Measurements from ENCODE around the gene TMEM121.

The TMEM121 gene

DNA sequence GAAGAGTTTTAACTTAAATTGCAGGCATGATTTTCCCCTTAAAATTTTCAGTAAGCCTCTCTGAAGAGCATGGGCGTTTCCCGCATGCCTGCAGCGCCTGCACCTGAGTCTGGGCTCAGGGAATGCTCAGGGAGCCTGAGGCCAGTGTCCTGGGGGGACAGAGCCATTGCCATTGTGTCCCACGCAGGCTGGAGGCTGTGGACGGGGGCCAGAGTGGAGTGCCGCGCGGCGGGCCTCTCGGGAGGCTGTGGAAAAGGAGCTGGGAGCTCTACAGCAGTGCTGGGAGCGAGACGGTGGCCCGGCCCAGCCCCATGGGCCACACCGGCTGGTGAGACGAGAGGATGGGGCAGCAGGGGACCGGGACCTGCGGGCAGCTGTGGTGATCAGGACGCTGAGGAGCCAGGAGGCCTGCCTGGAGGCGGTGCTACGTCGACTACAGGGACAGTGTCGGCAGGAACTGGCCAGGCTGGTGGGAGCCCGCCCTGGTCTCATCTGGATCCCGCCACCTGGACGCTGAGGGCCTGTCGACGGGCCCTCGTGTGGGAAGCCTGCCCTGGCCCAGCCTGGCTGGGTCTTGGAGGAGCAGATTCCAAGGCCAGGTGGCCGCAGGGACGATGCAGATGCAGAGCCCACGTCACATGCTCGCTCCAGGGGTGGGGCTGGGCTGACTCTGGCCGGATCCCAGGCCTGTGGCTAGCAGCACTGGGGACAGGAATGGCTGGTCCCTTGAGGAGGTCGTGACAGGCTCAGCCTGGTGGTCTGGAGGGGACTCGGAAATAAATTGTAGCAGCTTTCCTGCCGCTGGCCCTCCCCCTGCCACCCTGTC lies 27.7 kb upstream of the TMEM121 start:
- DNase-seq = no peak

DNA sequence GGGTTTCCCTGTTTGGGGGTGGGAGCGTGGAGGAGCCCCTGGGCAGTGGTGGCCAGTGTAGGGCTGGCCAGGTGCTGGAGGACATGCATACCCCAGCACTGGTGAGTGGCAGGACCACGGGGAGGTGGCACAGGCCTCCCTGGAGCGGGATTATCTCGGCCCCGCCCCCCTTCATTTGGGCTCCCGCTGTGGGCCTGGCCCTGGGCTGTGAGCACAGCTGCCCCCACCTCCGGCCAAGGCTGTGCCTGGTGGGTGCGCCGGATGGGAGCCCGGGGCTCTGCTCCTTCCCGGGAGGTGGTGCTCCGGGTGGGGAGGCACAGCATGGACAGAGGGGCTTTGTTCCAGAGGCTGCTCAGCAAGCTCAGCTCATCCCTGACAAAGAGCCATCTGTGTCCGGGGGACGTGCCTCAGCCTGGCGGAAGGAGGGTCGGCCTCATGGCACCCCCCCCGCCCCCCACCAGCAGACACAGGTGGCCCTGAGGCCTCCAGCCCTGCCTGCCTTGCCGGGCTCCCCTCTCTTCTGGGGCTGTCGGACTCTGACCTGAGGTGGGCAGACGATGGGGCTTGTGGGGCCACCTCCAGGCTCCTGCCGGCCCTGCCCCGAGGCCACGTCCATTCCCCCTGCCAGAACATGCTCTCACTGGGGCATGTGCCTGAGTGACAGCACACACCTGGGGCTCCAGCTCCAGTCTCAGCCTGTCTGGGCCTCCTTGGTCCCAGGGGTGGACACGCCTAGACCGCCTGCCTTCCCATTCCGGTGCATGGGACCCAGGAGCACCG lies 26.9 kb upstream of the TMEM121 start:
- DNase-seq = no peak

DNA sequence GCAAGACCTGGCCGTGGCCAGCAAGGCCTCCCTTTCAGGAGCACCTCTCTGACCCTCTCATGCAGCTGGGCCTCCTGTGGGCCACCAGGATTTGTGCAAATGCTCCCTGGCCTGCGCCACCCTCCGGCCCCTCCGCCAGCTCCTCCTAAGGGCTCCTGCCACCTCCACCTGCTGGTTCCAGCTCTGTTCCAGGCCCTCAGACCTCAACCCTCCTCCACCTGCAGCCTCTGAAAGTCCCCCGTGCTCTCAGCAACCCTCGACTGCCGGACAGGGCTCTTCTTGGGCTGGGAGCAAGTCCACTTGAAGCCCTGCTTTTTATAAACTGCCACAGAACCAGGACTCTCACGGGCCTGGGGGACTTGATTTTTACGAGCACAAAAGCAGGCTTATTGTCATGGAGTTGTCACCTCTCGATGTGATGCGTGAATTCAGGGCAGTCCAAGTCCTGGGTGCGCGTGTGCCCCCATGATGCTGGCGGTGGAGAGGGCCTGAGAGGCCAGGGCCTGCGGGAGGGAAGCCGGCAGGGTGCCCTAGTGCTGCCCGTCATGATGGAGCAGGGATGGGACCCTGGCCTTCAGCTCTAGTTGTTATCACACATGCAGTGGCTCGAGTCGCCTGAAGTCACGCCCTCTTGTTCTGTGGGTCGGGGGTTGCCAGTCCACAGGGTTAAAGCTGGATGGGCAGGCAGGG lies 26.2 kb upstream of the TMEM121 start:
- no peak for DNase-seq

DNA sequence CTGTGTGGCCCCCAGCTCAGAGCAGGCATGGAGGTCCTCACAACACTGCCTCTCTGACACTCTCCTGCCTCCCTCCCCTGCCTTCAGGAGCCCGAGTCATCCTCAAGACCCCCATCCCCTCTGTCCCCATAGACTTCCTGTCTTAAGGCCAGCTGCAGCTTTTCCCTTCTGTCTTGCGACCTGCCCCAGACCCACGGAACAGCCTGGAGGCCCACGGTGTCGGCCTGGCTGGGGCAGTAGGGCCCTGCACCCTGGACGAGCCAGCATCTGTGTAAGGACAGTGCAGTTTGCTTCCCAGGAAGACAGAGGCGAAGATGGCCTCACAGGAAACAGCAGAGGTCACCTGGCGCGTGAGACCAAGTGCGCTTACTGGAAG lies 25.7 kb upstream of the TMEM121 start:
- no peak for DNase-seq

DNA sequence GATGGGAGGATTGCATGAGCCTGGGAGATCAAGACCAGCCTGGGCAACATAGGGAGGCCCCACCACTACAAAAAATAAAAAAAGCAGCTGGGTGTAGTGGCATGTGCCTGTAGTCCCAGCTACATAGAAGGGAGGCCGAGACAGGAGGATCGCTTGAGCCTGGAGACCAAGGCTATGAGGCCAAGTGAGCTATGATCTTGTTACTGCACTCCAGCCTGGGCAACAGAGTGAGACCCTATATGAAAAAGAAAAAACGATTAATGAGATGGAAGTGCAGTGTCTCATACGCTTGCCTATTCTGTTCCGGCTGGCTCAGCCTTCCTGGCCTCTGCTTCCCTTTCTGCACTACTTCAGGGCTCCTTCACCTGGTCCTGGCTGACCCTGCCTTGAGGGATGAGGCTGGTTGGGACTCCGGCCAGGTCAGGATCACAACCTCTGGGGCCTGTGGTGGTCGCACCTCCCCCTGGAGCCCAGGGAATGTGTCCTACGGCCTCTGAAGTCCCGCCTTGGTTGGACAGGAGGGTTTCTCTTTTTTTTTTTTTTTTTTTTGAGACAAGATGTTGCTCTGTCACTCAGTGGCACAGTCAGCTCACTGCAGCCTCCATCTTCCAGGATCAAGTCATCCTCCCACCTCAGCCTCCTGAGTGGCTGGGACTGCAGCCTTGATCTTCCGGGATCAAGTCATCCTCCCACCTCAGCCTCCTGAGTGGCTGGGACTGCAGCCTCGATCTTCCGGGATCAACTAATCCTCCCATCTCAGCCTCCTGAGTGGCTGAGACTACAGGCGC lies 24.7 kb upstream of the TMEM121 start:
- DNase-seq = no peak

DNA sequence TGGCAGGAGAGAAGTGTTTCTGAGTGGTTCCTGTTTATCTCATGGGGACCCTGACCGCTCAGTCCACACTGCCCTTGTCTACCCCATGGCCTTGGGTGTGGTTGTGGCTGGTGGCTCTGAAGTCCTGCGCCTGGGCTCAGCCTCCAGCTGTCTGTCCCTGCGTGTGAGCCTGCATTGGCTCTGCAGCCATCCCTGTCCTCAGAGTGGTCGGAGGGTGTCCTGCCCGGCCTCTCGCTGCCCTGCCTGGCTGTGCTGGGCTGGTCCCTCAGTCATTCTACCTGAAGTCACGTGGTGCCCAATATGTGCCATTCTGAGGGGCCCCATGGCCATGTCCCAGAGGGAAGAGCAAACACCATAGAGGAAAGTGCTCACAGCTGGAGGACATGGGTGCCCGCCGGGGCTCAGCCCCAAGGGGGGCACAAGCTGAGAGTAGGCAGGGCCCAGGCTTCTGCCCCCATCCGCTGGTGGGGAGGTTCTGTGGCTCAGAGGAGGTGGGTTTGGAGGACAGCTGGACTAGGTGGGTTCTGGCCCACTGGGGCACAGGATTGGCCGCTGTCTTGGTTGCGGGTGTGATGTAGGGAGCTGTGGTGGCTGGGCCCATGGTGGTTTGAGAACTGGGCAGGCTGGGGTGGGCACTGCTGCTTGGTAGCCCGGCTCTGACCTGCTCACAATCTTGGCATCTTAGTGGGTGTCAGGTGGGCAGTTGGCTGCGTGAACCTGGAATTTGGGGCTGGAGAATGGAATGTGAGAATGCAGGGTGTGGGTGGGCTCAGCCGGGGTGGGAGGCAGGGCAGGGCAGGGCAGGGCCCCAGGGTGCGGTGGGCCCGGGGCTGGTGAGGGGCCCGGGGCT lies 23.7 kb upstream of the TMEM121 start:
- no peak for DNase-seq

DNA sequence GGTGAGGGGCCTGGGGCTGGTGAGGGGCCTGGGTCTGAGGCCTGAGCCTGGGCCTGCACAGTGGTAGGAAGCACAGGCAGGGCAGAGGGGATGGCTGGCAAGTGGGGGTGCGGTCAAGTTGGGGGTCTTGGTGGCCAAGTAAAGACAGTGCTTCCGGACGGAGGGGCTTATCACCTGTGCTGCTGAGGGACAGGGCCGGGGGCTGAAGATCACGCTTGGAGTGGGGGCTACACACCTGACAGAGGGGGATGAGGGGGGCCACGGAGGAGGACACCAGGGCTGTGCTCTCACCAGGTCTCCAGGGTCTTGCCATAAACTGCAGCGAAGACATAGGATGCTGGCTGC lies 23.1 kb upstream of the TMEM121 start:
- DNase-seq = no peak

DNA sequence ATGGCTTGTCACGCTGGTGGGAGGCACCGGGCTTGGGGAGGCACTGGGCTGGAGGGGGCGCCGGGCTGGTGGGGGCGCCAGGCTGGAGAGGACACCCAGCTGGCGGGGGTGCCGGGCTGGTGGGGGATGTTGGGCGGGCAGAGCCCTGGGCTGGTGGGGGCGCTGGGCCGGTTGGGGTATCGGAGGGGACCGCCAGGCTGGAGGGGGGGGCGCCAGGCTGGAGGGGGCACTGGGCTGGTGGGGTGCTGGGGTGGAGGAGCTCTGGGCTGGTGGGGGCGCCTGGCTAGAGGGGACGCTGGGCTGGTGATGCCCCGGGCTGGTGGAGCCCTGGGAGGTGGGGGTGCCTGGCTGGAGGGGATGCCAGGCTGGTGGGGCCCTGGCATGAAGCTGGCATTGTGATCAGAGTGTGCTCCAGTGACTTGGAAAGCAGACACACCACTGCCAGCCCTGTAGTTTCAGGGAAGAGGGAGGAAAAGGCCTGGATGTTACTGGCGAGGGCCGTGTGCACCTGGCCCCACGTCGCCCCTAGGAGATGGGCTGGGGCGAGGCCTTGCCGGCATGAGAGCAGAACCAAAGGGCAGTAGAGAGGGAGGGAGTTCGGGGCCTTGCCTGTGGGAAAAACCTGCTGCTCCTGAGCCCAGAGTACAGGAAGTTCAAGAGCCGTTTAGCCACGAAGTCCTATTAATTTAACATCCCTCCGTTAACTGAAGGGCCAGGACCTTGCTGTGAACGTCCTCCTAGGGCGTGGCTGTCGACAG lies 22.3 kb upstream of the TMEM121 start:
- DNase-seq = no peak

DNA sequence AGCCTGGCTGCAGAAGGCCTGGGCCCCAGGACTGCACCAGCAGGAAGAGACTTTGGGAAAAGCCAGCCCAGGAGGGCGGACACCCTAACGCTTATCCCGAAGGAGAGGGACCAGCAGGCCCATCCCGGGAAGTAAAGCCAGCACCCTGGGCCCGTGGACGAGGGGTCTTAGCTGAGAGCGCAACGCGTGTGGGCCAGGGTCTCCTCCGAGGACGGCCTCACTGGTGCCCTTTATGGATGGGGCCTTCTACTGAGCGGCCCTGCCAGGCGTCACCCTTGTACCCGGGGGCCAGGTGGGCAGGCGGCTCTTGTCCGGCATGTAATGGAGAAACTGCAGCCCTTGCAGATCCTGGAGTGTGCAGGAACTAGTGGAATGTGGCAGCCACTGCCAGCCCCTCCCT lies 21.3 kb upstream of the TMEM121 start:
- DNase-seq = no peak

DNA sequence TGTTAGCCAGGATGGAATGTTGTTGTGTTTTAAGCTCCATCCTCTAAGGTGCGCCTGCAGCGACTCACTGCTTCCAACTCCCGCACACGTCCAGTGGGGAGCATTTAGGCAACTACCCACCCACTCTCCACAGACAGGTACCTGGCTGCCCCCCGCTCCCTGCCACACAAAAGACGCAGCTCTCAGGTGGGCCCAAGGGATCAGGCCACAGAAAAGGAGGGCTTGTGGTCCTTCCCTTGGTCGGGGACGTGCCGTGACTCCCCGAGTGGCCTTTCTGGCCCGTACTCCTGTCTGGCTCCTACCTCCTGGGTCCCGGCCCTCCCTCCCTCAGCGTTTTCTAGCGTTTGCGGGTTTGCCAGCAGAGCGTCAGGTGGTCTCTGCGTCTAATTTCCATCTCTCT lies 19.1 kb upstream of the TMEM121 start:
- DNase-seq = no peak

DNA sequence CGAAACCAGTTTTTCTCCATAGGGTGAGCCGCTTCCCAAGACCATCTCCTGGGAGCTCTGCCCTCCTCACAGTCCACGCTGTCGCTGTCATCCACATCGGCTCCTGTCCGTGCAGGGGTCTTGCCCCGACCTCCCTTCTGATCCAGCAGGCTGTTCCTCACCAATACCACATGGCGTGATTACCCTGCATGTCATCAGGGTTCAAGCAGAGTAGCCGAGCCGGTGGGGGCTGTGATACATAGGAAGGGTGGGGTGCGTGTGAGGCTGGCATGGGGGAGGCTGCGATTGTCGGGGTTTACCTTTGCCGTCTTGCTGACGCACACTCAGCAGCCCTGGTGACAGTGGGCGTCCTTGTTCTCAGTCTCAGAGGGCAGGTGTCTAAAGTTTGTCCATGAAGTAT lies 18.3 kb upstream of the TMEM121 start:
- no peak for DNase-seq

DNA sequence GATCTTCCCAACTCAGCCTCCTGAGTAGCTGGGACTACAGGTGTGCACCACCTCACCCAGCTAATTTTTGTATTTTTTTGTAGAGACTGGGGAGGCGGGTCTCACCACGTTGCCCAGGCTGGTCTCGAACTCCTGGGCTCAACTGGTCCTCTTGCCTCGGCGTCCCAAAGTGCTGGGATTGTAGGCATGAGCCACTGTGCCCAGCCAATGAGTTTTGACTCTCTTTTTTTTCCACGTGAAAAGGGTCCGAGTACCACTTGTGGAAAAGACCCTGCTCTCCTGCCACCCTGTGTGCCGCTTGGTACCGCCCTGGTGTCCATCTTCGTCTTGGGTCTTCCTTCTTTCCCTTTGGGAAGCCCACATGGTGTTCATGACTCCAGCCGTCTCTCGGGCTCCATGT lies 17.8 kb upstream of the TMEM121 start:
- no peak for DNase-seq

DNA sequence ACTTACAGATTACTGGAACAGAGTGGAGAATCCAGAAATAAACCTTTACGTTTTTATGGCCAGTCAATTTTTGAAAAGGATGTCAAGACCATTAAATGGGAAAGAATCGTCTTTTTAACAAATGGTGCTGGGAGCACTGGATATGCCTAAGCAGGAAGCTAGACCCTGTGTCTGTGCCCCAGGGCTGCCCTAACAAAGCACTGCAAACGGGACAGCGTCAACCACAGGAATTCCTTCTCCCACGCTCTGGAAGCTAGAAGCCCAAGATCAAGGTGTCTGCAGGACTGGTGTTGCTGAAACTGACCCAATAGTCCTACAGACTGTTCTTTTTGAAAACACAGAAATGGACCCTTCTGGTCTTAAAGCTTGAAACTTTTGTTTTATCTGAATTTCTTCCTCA lies 9.3 kb upstream of the TMEM121 start:
- DNase-seq = no peak

DNA sequence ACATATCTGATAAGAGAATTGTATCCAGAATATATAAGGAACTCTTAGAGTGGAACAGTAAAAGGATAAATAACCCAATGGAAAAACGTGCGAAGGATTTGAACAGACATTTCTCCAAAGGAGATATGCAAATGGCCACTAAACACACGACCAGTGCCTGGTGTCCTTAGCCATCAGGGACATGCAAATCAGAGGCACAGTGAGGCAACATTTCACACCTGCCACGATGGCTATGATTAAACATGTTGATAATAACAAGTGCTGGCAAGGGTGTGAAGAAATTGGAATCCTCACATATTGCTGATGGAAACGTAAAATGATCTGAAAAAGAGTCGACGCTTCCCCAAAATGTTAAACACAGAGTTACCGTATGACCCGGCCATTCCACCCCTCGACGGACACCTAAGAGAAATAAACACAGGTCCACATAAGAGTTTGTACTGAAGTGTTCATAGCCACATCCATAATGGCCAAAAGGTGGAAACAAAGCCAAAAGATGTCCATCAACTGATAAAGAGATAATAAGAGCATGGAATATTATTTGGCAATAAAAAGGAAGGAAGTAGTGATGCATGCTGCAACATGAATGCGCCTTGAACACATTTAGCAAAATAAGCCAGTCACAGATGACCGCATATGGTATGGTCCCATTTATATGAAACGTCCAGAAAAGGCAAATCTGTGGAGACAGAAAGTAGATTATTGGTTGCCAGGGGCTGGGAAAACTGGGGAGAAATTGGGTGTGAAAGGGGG lies 6.3 kb upstream of the TMEM121 start:
- DNase-seq = no peak

DNA sequence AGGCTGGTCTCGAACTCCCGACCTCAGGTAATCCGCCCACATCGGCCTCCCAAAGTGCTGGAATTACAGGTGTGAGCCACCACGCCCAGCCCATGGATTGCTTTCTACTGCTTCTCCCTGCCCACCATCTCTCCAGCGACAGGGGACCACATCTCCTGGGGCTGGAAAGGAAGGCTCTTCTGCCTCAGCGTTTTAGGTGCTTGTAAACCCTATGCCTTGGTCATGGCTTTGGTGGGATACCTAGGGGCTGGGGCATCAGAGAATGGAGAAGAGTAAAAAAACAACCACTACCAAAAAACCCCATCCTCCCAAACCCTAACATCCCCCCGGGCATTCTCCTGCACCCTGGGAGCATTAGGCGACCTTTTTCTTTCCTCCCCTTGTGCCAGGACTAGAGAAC lies 1.1 kb upstream of the TMEM121 start:
- no peak for DNase-seq

DNA sequence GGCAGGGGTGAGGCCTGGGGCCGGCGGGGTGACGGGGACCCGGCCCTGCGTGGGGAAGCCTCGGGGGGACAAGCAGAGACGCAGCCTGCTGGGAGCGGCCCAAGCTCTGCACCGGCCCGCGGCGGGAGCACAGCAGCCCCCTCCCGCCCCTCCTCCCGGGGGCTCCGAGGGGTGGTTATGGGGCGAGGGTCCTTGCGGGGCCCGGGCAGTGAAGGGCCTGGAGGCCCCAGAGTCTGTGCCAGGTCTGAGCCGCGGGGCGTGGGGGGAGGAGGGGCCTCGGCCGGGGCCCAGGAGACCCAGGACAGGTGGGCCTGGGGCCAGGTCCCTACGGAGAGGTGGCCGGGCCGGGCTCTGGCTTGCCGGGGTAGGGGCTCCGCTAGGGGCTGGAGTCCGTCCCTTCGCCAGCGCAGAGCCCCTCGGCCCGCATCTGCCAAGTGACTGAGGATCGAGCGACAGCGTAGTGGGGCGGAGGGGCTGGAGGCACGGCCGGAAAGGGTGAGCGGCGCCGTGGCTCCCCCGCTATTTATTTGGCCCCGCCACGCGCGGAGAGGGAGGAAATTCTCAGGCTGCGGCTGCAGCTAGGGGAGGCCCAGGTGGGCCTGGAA lies 495 bp downstream of the TMEM121 start:
- DNase-seq = no peak

DNA sequence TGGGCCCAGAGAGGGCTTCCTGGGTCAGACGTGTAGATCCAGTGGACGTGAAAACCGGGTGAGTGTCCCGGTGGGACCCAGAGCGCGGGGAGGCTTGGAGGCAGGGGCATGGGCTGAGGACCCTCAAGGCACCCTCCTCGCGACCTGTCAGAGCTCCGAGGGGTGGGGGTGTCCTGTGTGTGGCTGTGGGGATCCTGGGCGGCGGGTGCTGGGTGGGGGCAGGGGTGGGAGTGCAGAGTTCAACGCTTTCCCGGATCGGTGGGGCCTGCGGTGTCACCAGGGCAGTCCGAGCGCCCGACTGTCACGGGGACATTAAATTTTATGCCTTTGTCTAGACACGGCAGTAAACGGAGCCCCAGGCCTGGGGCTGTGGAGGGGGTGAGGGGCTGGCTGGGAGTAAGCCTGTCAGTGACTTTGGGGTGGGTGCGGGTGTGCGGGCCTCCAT lies 1.0 kb downstream of the TMEM121 start:
- DNase-seq = no peak

DNA sequence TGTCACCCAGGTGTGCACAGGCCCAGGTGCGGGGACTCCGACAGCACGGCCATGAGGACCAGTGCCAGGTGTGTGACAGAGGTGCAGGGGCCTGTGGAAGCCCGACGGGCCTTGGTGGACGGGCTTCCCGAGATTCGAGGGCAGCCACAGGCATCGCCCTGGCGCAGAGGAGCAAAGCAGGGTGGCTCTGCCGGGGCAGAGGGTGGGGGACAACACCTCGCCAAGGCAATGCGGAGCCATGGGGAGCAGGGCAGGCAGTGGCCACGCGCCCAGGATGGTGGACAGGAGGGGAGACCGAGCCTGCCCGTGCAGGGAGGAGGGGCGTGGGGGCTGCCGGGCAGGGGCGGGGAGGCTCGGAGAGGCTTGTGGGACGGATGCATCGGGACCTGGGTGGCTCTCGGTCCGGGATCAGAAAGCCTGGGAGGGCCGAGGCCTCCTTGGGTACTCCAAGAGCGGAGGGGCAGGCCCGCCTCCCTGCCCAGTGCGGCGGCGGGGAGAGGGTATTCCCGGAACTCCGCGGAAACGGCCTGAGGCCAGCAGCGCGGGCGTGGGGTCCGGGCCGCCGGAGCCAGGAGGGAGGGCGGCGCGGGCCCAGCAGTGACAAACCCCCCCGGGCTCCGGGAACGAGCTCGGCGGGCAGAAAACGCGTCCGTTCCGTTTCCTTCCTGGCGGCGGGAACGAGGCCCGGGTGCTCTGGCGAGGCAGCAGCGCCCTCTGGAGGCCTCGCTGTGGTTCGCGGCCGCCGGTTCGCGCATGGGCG lies 1.6 kb downstream of the TMEM121 start:
- DNase-seq = peak; percentile 66
